Thyroid gland (tissue), 4 donors: ENCODE measurements around the gene IZUMO4.

Experiments used
- CTCF ChIP-seq, 6 experiments: fragments of 200-600 bp in 3 of 6; fragments of 450-650 bp in 3 of 6; sonication (generic) in 3 of 6; IDR thresholded peaks; one replicate each; pipeline ENCODE4 v1.5.1; 2016 to 2019; ENCODE audit warnings: antibody characterized with exemption in 6 of 6, mild to moderate bottlenecking in 2 of 6, inconsistent platforms in 1 of 6, moderate library complexity in 1 of 6
- POLR2A ChIP-seq, 2 donors: fragments of 450-650 bp; IDR thresholded peaks; one replicate each; pipeline ENCODE4 v1.6.1; 2017; ENCODE audit warnings: antibody characterized with exemption in 2 of 2, mild to moderate bottlenecking in 2 of 2, moderate library complexity in 1 of 2

- TF ChIP-seq CTCF (IDR thresholded peaks at IDR 0.05) (no peak), POLR2A (IDR thresholded peaks at IDR 0.05) (no peak)
Observed at GRCh38 chr19:2062389-2062729, 34.4 kb upstream of the IZUMO4 start.
